IMR-90 (cell line): ENCODE measurements around the gene IGF2R.

Experiments
- BHLHE40 ChIP-seq: fragments of 150-350 bp; IDR thresholded peaks from 2 replicates; pipeline ENCODE4 v1.6.1; 2016; ENCODE audit warnings: mild to moderate bottlenecking, low read depth, low read length
- CEBPB ChIP-seq: IDR thresholded peaks from 2 replicates; pipeline ENCODE4 v1.6.1; 2012; ENCODE audit warnings: low read depth, low read length, improper control_type of control experiment
- CHD1 ChIP-seq: IDR thresholded peaks from 2 replicates; pipeline ENCODE4 v1.6.1; 2012; ENCODE audit warnings: low read depth, low read length, improper control_type of control experiment
- FOS ChIP-seq: fragments of 150-350 bp; IDR thresholded peaks from 2 replicates; pipeline ENCODE4 v1.6.1; 2016; ENCODE audit warnings: low read depth, low read length
- MAZ ChIP-seq: IDR thresholded peaks from 2 replicates; pipeline ENCODE4 v1.6.1; 2012; ENCODE audit warnings: low read depth, mild to moderate bottlenecking, low read length, improper control_type of control experiment, moderate library complexity, borderline replicate concordance
- MXI1 ChIP-seq: IDR thresholded peaks from 2 replicates; pipeline ENCODE4 v1.6.1; 2012; ENCODE audit warnings: low read depth, mild to moderate bottlenecking, low read length, moderate library complexity, borderline replicate concordance
- POLR2A ChIP-seq: IDR thresholded peaks from 2 replicates; pipeline ENCODE4 v1.6.1; 2012; ENCODE audit warnings: mild to moderate bottlenecking, low read depth, low read length
- RCOR1 ChIP-seq: IDR thresholded peaks from 2 replicates; pipeline ENCODE4 v1.6.1; 2012; ENCODE audit warnings: mild to moderate bottlenecking, low read length, improper control_type of control experiment; ENCODE audit not compliant: insufficient replicate concordance
- RFX5 ChIP-seq: IDR thresholded peaks from 2 replicates; pipeline ENCODE4 v1.8.0; 2012; ENCODE audit warnings: low read depth, mild to moderate bottlenecking, low read length, moderate library complexity
- TF ChIP-seq, protein P1 (sequence below): conservative IDR thresholded peaks from 2 replicates; pipeline ENCODE4 v1.5.1; 2012; ENCODE audit warnings: mild to moderate bottlenecking, low read depth, low read length, improper control_type of control experiment
- TF ChIP-seq, protein P2 (sequence below): fragments of 150-350 bp; IDR thresholded peaks from 2 replicates; pipeline ENCODE4 v1.6.1; 2016; ENCODE audit warnings: low read depth, mild to moderate bottlenecking, low read length, moderate library complexity, borderline replicate concordance

DNA sequence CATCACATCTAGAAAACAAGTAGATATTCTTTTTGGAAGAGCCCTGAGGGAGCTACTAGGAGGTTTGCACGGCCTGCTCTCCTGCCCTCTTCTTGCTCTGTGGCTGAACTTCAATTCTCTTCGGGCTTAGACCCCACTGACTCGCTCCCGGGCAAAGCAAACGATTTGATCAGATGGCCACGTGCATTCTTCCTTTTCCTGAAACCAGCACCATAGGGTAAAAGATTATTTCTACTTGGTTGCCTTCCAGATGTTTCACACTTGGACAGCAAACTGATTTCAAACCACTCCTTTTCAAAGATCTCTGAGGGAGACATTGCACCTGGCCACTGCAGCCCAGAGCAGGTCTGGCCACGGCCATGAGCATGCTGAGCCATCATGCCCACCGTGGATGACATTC is 152.7 kb downstream of the IGF2R start, which contains the start of gene SLC22A1:
- TF ChIP-seq, protein P1, sequence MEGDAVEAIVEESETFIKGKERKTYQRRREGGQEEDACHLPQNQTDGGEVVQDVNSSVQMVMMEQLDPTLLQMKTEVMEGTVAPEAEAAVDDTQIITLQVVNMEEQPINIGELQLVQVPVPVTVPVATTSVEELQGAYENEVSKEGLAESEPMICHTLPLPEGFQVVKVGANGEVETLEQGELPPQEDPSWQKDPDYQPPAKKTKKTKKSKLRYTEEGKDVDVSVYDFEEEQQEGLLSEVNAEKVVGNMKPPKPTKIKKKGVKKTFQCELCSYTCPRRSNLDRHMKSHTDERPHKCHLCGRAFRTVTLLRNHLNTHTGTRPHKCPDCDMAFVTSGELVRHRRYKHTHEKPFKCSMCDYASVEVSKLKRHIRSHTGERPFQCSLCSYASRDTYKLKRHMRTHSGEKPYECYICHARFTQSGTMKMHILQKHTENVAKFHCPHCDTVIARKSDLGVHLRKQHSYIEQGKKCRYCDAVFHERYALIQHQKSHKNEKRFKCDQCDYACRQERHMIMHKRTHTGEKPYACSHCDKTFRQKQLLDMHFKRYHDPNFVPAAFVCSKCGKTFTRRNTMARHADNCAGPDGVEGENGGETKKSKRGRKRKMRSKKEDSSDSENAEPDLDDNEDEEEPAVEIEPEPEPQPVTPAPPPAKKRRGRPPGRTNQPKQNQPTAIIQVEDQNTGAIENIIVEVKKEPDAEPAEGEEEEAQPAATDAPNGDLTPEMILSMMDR: no peak
- TF ChIP-seq POLR2A (no peak), FOS (no peak), MXI1 (no peak), RCOR1 (no peak), CHD1 (no peak), MAZ (no peak), CEBPB (no peak), RFX5 (no peak), BHLHE40 (no peak)
- TF ChIP-seq, protein P2, sequence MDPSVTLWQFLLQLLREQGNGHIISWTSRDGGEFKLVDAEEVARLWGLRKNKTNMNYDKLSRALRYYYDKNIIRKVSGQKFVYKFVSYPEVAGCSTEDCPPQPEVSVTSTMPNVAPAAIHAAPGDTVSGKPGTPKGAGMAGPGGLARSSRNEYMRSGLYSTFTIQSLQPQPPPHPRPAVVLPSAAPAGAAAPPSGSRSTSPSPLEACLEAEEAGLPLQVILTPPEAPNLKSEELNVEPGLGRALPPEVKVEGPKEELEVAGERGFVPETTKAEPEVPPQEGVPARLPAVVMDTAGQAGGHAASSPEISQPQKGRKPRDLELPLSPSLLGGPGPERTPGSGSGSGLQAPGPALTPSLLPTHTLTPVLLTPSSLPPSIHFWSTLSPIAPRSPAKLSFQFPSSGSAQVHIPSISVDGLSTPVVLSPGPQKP: no peak
